ENCODE results near the gene EIF3K. TPM values are rescaled to one million over a fixed set of nuclear protein-coding genes. Genes with fewer than 3 reads are reported as not detected.

Gene EIF3K
- total and polyA plus RNA-seq, 12 donors = 177 to 537 (median 267) TPM

- Histone ChIP-seq H3K4me1 (replicated peaks in 1 of 2) (peaks cover 48 to 49% of the 10 kb centered on the region in 2 donors), H3K27ac (peak overlapping the region; percentile 34 to 99 (median 95)), H3K27me3 (no peaks in the 10 kb centered on the region), H3K4me3 (peak overlapping the region in 2 of 4 donors; percentile 83 to 99), H3K36me3 (replicated peaks in 1 of 2) (no peaks in the 10 kb centered on the region), H3K9me3 (replicated peaks in 1 of 3) (no peaks in the 10 kb centered on the region)
- 3 to 8% (median 7%) methylated on average over 15 of the region's 15 CpGs for WGBS, 4 donors
- intact Hi-C loops (cut with DNase I) = loop anchor here (5.0 to 10.0 kb wide), 2 partner anchors 53 to 55 kb away; no protein-coding TSS in a partner anchor
- TF ChIP-seq POLR2A (IDR thresholded peaks at IDR 0.05) (peak; percentile 13 to 68), CTCF (IDR thresholded peaks at IDR 0.05) (no peak)
- DNase-seq = peak in 6 of 7 donors; percentile 66 to 84 (median 74)
These were observed 30.6 kb downstream of the EIF3K start for GRCh38 chr19:38649305-38650171.

- intact Hi-C loops (cut with DNase I) = loop anchor here (5.0 to 10.0 kb wide), 2 partner anchors 52 to 55 kb away; no protein-coding TSS in a partner anchor
- peak in 1 of 7 donors; percentile 41 for DNase-seq
- Histone ChIP-seq H3K4me1 (replicated peaks in 1 of 2) (peaks cover 53 to 56% of the 10 kb centered on the region in 2 donors), H3K36me3 (replicated peaks in 1 of 2) (no peaks in the 10 kb centered on the region), H3K27me3 (no peaks in the 10 kb centered on the region), H3K27ac (peak overlapping the region; percentile 34 to 99 (median 95)), H3K4me3 (peak overlapping the region in 2 of 4 donors; percentile 83 to 99), H3K9me3 (replicated peaks in 1 of 3) (no peaks in the 10 kb centered on the region)
- TF ChIP-seq CTCF (IDR thresholded peaks at IDR 0.05) (no peak), POLR2A (IDR thresholded peaks at IDR 0.05) (no peak)
- WGBS, 4 donors = 15 to 29% (median 19%) methylated on average over 8 of the region's 8 CpGs
These were observed 31.3 kb downstream of the EIF3K start for GRCh38 chr19:38650172-38650775.

GRCh38 chr19:38650911-38651584 lies 32.1 kb downstream of the EIF3K start:
- H3K4me3 ChIP-seq = peak overlapping the region in 2 of 4 donors; percentile 7 to 83
- intact Hi-C loops (cut with DNase I) = loop anchor here (5.0 to 10.0 kb wide), 2 partner anchors 51 to 54 kb away; no protein-coding TSS in a partner anchor
- 26 to 45% (median 40%) methylated on average over 8 to 12 of the region's 12 CpGs for WGBS, 4 donors
- peak overlapping the region; percentile 34 to 99 (median 95) for H3K27ac ChIP-seq
- no peaks in the 10 kb centered on the region for H3K27me3 ChIP-seq
- peak in 5 of 7 donors; percentile 53 to 73 (median 67) for DNase-seq
- H3K4me1 ChIP-seq (replicated peaks in 1 of 2) = peaks cover 61 to 64% of the 10 kb centered on the region in 2 donors
- H3K9me3 ChIP-seq (replicated peaks in 1 of 3) = no peaks in the 10 kb centered on the region
- H3K36me3 ChIP-seq (replicated peaks in 1 of 2) = no peaks in the 10 kb centered on the region
- TF ChIP-seq POLR2A (IDR thresholded peaks at IDR 0.05) = peak in 1 of 2 donors; percentile 40
- TF ChIP-seq CTCF (IDR thresholded peaks at IDR 0.05) = peak in 2 of 6 experiments; percentile 38 to 42

All from adrenal gland (tissue), 12 donors.